Naive thymus-derived CD4-positive, alpha-beta T cell (primary cell): ENCODE measurements around the gene ADM2. TPM values are rescaled to one million over a fixed set of nuclear protein-coding genes. Genes with fewer than 3 reads are reported as not detected.
A peak's percentile ranks its signal among the peaks of the same experiment; 100 is the strongest.

ENCODE experiments used
- ATAC-seq: fragments of 150-1000 bp; cut with Tn5 transposase; 2 replicates; pipeline ENCODE4 v1.10.0; 2021; ENCODE audit warnings: mild to moderate bottlenecking, moderate library complexity
- CTCF ChIA-PET: fragments of 350-600 bp; sonication (Branson Sonifier 250); formaldehyde crosslinking; loops from one replicate; lab custom pipeline; 2021; ENCODE audit warnings: antibody characterized with exemption; lab: Charles Lee
- POLR2A ChIA-PET: fragments of 350-600 bp; sonication (Branson Sonifier 250); formaldehyde crosslinking; loops from one replicate; lab custom pipeline; 2021; ENCODE audit warnings: antibody characterized with exemption, inconsistent platforms; lab: Charles Lee
- DNase-seq, 9 donors: peaks; one replicate each; pipeline versions ENCODE4 v3.0.0 to v3.0.0-alpha.2; 2020 to 2022; ENCODE audit warnings: mixed read lengths in 1 of 9
- H3K27ac ChIP-seq: one replicate; pipeline ENCODE4 v1.7.0; 2013; ENCODE audit warnings: mild to moderate bottlenecking, low read depth, low read length, moderate library complexity
- H3K27me3 ChIP-seq, 2 donors: one replicate each; pipeline ENCODE4 v1.7.0; 2013; ENCODE audit warnings: low read length in 2 of 2, mild to moderate bottlenecking in 2 of 2, moderate library complexity in 2 of 2; ENCODE audit not compliant: control insufficient read depth in 2 of 2, insufficient read depth in 2 of 2
- H3K36me3 ChIP-seq, 3 experiments: 1 replicate in 2 of 3; 2 replicates in 1 of 3; pipeline ENCODE4 v1.7.0; 2013; ENCODE audit warnings: low read length in 3 of 3, mild to moderate bottlenecking in 3 of 3, moderate library complexity in 1 of 3; ENCODE audit not compliant: insufficient read depth in 3 of 3, control insufficient read depth in 2 of 3
- H3K4me1 ChIP-seq, 2 donors: one replicate each; pipeline ENCODE4 v1.7.0; 2013; ENCODE audit warnings: low read length in 2 of 2, mild to moderate bottlenecking in 2 of 2, moderate library complexity in 1 of 2; ENCODE audit not compliant: control insufficient read depth in 2 of 2, insufficient read depth in 2 of 2
- H3K4me3 ChIP-seq: 2 replicates; pipeline ENCODE4 v1.7.0; 2013; ENCODE audit warnings: mild to moderate bottlenecking, low read length
- H3K9me3 ChIP-seq, 3 experiments: 1 replicate in 2 of 3; 2 replicates in 1 of 3; pipeline ENCODE4 v1.7.0; 2013; ENCODE audit warnings: low read length in 3 of 3; ENCODE audit not compliant: control insufficient read depth in 2 of 3
- H3K27ac Mint-ChIP-seq, 9 donors: one replicate each; pipeline ENCODE4 v1.8.0; 2020 to 2022; ENCODE audit warnings: mixed read lengths in 9 of 9, mild to moderate bottlenecking in 8 of 9, moderate library complexity in 5 of 9, inconsistent platforms in 2 of 9
- H3K27me3 Mint-ChIP-seq, 5 donors: one replicate each; pipeline ENCODE4 v1.8.0; 2021 to 2022; ENCODE audit warnings: mixed read lengths in 5 of 5, mild to moderate bottlenecking in 1 of 5
- H3K36me3 Mint-ChIP-seq, 5 donors: one replicate each; pipeline ENCODE4 v1.8.0; 2020 to 2022; ENCODE audit warnings: mixed read lengths in 5 of 5, mild to moderate bottlenecking in 3 of 5, inconsistent platforms in 1 of 5
- H3K4me1 Mint-ChIP-seq, 7 donors: one replicate each; pipeline ENCODE4 v1.8.0; 2020 to 2022; ENCODE audit warnings: mixed read lengths in 7 of 7, mild to moderate bottlenecking in 3 of 7, inconsistent platforms in 1 of 7
- H3K4me3 Mint-ChIP-seq, 10 donors: one replicate each; pipeline ENCODE4 v1.8.0; 2020 to 2022; ENCODE audit warnings: mild to moderate bottlenecking in 10 of 10, mixed read lengths in 10 of 10, moderate library complexity in 6 of 10, inconsistent platforms in 2 of 10
- H3K9me3 Mint-ChIP-seq, 11 donors: one replicate each; pipeline ENCODE4 v1.8.0; 2020 to 2022; ENCODE audit warnings: mixed read lengths in 11 of 11, mild to moderate bottlenecking in 4 of 11, inconsistent platforms in 1 of 11, moderate library complexity in 1 of 11
- intact Hi-C, 2 donors: fragments of 100-400 bp; cut with micrococcal nuclease; formaldehyde crosslinking; loops; one replicate each; pipeline ENCODE4 v1.15.1; 2023
- polyA plus RNA-seq, 2 donors: library from polyadenylated mRNA; unstranded; fragments of 300-500 nt; fragmentation: Illumina TruSeq; gene quantifications; one replicate each; pipeline ENCODE4 v1.2.3, GENCODE V29; 2021
- total RNA-seq, 6 experiments: library from RNA in 5 of 6; stranded (reverse) in 5 of 6; gene quantifications; 1 replicate in 5 of 6; 2 replicates in 1 of 6; pipeline ENCODE4 v1.2.3 and lab custom pipeline; 2021 to 2026

Gene ADM2
- total and polyA plus RNA-seq, 7 experiments from 2014 or later: 0.24 to 4.5 (median 3.7) TPM

GRCh38 chr22:50452649-50453048, 28.7 kb upstream of the ADM2 start:
- Mint-ChIP-seq H3K27ac (peak overlapping the region in 7 of 9 donors; percentile 8 to 84 (median 34)), H3K9me3 (peaks cover 0 to 2% (median 0%) of the 10 kb centered on the region in 11 donors), H3K36me3 (peaks cover 6 to 26% (median 11%) of the 10 kb centered on the region in 5 donors), H3K27me3 (no peaks in the 10 kb centered on the region), H3K4me3 (no peak overlapping the region), H3K4me1 (peaks cover 0 to 18% (median 9%) of the 10 kb centered on the region in 7 donors)
- intact Hi-C loops: no loop called here
- H3K36me3 ChIP-seq: peaks cover 4 to 91% (median 16%) of the 10 kb centered on the region in 3 experiments
- CTCF ChIA-PET: interaction anchor here (0.5 to 1.6 kb wide), 3 partner anchors 45 to 167 kb away, joined by 3 to 4 read pairs (median 3); partner anchors contain the start of gene SCO2
- H3K4me1 ChIP-seq: peaks cover 0 to 3% of the 10 kb centered on the region in 2 donors
- POLR2A ChIA-PET: no interaction called here
- H3K27me3 ChIP-seq: no peaks in the 10 kb centered on the region
- no peaks in the 10 kb centered on the region for H3K9me3 ChIP-seq
- no peak overlapping the region for H3K4me3 ChIP-seq
- DNase-seq (no peak), ATAC-seq (no peak)
- H3K27ac ChIP-seq: no peak overlapping the region

DNA sequence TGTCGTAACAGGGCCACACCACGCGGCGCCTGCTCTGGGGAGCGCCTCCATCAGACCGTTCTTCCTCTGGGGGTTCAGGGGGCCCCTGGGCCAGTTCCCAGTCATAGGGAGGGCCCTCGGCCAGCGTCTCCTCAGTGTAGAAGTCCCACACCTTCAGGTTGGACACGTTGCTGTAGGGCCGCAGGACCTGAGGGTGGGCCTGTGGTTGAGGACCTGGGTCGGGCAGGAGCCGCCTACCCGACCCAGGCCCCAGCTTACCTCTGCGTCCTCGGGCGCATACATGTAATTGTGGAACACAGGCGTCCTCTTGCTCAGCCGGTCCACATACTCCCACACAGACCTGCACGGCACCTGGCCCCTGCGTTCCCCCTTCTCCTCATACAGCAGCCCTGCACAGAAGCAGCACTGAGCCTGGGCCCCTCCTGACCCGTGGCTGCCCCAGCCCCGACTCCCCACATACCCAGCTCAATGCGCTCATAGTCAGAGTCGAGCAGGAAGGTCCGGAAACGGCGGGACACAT, 26.7 kb upstream of the ADM2 start:
- Histone ChIP-seq H3K4me1 (no peaks in the 10 kb centered on the region), H3K27me3 (no peaks in the 10 kb centered on the region), H3K27ac (no peak overlapping the region), H3K9me3 (no peaks in the 10 kb centered on the region), H3K36me3 (peaks cover 0 to 91% (median 10%) of the 10 kb centered on the region in 3 experiments), H3K4me3 (no peak overlapping the region)
- ATAC-seq: no peak
- CTCF ChIA-PET: no interaction called here
- DNase-seq: no peak
- no peaks in the 10 kb centered on the region for H3K27me3 Mint-ChIP-seq
- intact Hi-C loops: loop anchor here in 1 of 2 donors (5.0 kb wide), 1 partner anchor 43 kb away; no protein-coding TSS in a partner anchor
- POLR2A ChIA-PET: interaction anchor here (1.4 kb wide), 1 partner anchor 14 kb away, joined by 4 read pairs; no protein-coding TSS in a partner anchor
- no peak overlapping the region for H3K4me3 Mint-ChIP-seq
- H3K9me3 Mint-ChIP-seq: peaks cover 0 to 2% (median 0%) of the 10 kb centered on the region in 11 donors
- peaks cover 0 to 23% (median 12%) of the 10 kb centered on the region in 5 donors for H3K36me3 Mint-ChIP-seq
- no peak overlapping the region for H3K27ac Mint-ChIP-seq
- peaks cover 0 to 15% (median 7%) of the 10 kb centered on the region in 7 donors for H3K4me1 Mint-ChIP-seq

DNA sequence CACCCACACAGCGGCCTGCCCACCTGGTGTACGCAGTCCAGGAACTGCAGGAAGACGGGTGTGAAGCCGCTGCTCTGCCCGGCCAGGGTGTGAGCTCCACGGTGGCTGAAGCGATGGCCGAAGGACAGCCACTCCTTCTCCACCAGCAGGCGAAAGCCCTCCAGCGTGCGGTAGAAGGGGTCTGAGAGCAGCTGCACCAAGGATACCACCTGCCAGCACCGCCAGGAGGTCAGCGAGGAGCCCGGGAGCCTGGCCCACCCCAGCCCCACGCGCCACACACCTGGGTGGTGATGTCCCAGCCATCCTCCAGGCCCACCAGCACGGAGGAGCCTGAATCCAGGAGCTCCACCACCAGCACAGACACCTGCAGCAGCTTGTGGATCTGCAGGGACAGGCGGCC, 26.1 kb upstream of the ADM2 start:
- no peaks in the 10 kb centered on the region for H3K4me1 ChIP-seq
- ChIA-PET CTCF (no interaction called here), POLR2A (interaction anchor here (1.2 kb wide), 1 partner anchor 15 kb away, joined by 5 read pairs; no protein-coding TSS in a partner anchor)
- H3K9me3 Mint-ChIP-seq: no peaks in the 10 kb centered on the region
- peaks cover 0 to 91% (median 10%) of the 10 kb centered on the region in 3 experiments for H3K36me3 ChIP-seq
- intact Hi-C loops: loop anchor here in 1 of 2 donors (5.0 kb wide), 1 partner anchor 42 kb away; no protein-coding TSS in a partner anchor
- no peak overlapping the region for H3K27ac ChIP-seq
- no peak overlapping the region for H3K4me3 ChIP-seq
- no peaks in the 10 kb centered on the region for H3K9me3 ChIP-seq
- DNase-seq (no peak), ATAC-seq (no peak)
- no peaks in the 10 kb centered on the region for H3K27me3 ChIP-seq
- H3K27me3 Mint-ChIP-seq: no peaks in the 10 kb centered on the region
- H3K4me1 Mint-ChIP-seq: peaks cover 0 to 12% (median 4%) of the 10 kb centered on the region in 7 donors
- H3K27ac Mint-ChIP-seq: no peak overlapping the region
- peaks cover 0 to 22% (median 10%) of the 10 kb centered on the region in 5 donors for H3K36me3 Mint-ChIP-seq
- H3K4me3 Mint-ChIP-seq: no peak overlapping the region

DNA sequence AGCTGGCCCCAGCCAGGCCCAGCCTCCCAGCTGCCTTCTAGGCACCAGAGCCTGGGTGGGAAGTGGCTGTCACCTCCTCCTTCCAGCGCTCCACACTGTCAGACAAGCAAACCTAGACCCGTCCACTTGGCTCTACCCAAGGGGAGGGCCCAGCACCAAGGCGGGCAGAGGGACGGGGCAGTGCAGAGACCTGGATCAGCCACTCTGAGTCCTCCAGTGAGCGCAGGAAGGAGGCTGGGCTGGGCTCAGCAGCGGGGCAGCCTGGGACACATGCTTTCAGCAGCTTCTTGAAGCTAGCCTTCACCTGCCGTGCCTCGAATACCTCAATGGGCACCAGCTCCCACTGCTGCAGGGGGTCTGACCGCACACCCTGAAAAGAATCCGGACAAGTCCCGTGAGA, 25.3 kb upstream of the ADM2 start:
- ChIA-PET POLR2A (interaction anchor here (1.2 kb wide), 1 partner anchor 14 kb away, joined by 5 read pairs; no protein-coding TSS in a partner anchor), CTCF (interaction anchor here (1.3 kb wide), 1 partner anchor 14 kb away, joined by 3 read pairs; no protein-coding TSS in a partner anchor)
- Histone ChIP-seq H3K27me3 (no peaks in the 10 kb centered on the region), H3K27ac (no peak overlapping the region), H3K4me3 (no peak overlapping the region), H3K36me3 (peaks cover 0 to 94% (median 15%) of the 10 kb centered on the region in 3 experiments), H3K9me3 (no peaks in the 10 kb centered on the region), H3K4me1 (no peaks in the 10 kb centered on the region)
- no peak overlapping the region for H3K27ac Mint-ChIP-seq
- no peak for ATAC-seq
- H3K4me1 Mint-ChIP-seq: peaks cover 0 to 8% (median 4%) of the 10 kb centered on the region in 7 donors
- intact Hi-C loops: loop anchor here (2.0 to 5.0 kb wide), 2 partner anchors 15 to 41 kb away; no protein-coding TSS in a partner anchor
- no peaks in the 10 kb centered on the region for H3K9me3 Mint-ChIP-seq
- H3K36me3 Mint-ChIP-seq: peaks cover 0 to 29% (median 12%) of the 10 kb centered on the region in 5 donors
- no peaks in the 10 kb centered on the region for H3K27me3 Mint-ChIP-seq
- H3K4me3 Mint-ChIP-seq: no peak overlapping the region
- no peak for DNase-seq

- Histone ChIP-seq H3K4me1 (no peaks in the 10 kb centered on the region), H3K4me3 (no peak overlapping the region), H3K27me3 (no peaks in the 10 kb centered on the region), H3K27ac (no peak overlapping the region), H3K9me3 (no peaks in the 10 kb centered on the region), H3K36me3 (peaks cover 0 to 96% (median 17%) of the 10 kb centered on the region in 3 experiments)
- intact Hi-C loops: loop anchor here (2.0 to 5.0 kb wide), 2 partner anchors 14 to 41 kb away; no protein-coding TSS in a partner anchor
- H3K4me3 Mint-ChIP-seq: no peak overlapping the region
- H3K4me1 Mint-ChIP-seq: peaks cover 0 to 8% (median 0%) of the 10 kb centered on the region in 7 donors
- ATAC-seq (peak; percentile 38), DNase-seq (no peak)
- peaks cover 0 to 25% (median 7%) of the 10 kb centered on the region in 5 donors for H3K36me3 Mint-ChIP-seq
- POLR2A ChIA-PET: interaction anchor here (0.7 to 2.5 kb wide), 5 partner anchors 12 to 69 kb away, joined by 3 to 8 read pairs (median 5); partner anchors contain the start of gene SCO2
- no peaks in the 10 kb centered on the region for H3K9me3 Mint-ChIP-seq
- peak overlapping the region in 4 of 9 donors; percentile 19 to 71 (median 28) for H3K27ac Mint-ChIP-seq
- CTCF ChIA-PET: interaction anchor here (1.3 to 1.5 kb wide), 2 partner anchors 13 to 41 kb away, joined by 3 to 8 read pairs; no protein-coding TSS in a partner anchor
- H3K27me3 Mint-ChIP-seq: no peaks in the 10 kb centered on the region
Observed at GRCh38 chr22:50456466-50457234, 24.7 kb upstream of the ADM2 start.

DNA sequence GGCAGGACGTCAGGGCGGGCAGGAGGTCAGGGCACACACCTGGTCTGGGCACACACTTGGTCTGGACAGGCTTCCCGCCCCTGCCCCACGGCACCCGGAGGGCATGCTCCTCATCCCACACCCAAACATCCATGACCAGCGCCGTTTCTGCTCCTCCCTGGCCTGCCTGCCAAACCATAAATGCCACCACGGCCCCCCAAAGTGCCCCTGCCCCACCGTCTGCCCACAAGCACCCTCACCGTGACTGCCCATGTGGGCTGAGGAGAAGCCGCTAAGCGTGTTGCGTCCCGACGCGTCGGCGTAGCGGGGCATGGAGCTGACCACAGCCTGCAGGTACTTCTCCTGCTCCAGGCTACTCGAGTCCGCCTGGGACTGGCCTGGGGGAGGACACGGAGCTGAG, 22.3 kb upstream of the ADM2 start:
- peak overlapping the region in 1 of 9 donors; percentile 80 for H3K27ac Mint-ChIP-seq
- ChIA-PET POLR2A (interaction anchor here (2.5 kb wide), 1 partner anchor 9 kb away, joined by 8 read pairs; no protein-coding TSS in a partner anchor), CTCF (interaction anchor here (2.2 kb wide), 1 partner anchor 9 kb away, joined by 6 read pairs; no protein-coding TSS in a partner anchor)
- ATAC-seq: no peak
- DNase-seq: no peak
- H3K4me3 ChIP-seq: no peak overlapping the region
- H3K27me3 Mint-ChIP-seq: no peaks in the 10 kb centered on the region
- no peaks in the 10 kb centered on the region for H3K4me1 ChIP-seq
- intact Hi-C loops: loop anchor here (1.0 to 5.0 kb wide), 2 partner anchors 38 to 39 kb away; no protein-coding TSS in a partner anchor
- H3K36me3 Mint-ChIP-seq: peaks cover 0 to 28% (median 10%) of the 10 kb centered on the region in 5 donors
- H3K27ac ChIP-seq: no peak overlapping the region
- no peaks in the 10 kb centered on the region for H3K9me3 Mint-ChIP-seq
- peaks cover 0 to 11% (median 2%) of the 10 kb centered on the region in 7 donors for H3K4me1 Mint-ChIP-seq
- no peaks in the 10 kb centered on the region for H3K27me3 ChIP-seq
- H3K4me3 Mint-ChIP-seq: no peak overlapping the region
- peaks cover 9 to 99% (median 24%) of the 10 kb centered on the region in 3 experiments for H3K36me3 ChIP-seq
- H3K9me3 ChIP-seq: no peaks in the 10 kb centered on the region
